GM10266 (cell line): Measurements from ENCODE around the gene ANKRD33B.
"Not testable (repeated sequence)": the region's sequence is repeated elsewhere in the genome, so short reads cannot be mapped to it uniquely, and the experiment has no call there.

Experiments
- DNase-seq: peaks from one replicate; pipeline ENCODE4 v3.0.0; 2012; ENCODE audit errors: extremely low spot score
- TF ChIP-seq, protein P1 (sequence below): IDR thresholded peaks from 2 replicates; pipeline ENCODE4 v1.5.1; 2012; ENCODE audit warnings: mild to moderate bottlenecking, low read depth; ENCODE audit not compliant: control insufficient read depth, insufficient read depth; ENCODE audit errors: missing control alignments

Gene ANKRD33B

DNA sequence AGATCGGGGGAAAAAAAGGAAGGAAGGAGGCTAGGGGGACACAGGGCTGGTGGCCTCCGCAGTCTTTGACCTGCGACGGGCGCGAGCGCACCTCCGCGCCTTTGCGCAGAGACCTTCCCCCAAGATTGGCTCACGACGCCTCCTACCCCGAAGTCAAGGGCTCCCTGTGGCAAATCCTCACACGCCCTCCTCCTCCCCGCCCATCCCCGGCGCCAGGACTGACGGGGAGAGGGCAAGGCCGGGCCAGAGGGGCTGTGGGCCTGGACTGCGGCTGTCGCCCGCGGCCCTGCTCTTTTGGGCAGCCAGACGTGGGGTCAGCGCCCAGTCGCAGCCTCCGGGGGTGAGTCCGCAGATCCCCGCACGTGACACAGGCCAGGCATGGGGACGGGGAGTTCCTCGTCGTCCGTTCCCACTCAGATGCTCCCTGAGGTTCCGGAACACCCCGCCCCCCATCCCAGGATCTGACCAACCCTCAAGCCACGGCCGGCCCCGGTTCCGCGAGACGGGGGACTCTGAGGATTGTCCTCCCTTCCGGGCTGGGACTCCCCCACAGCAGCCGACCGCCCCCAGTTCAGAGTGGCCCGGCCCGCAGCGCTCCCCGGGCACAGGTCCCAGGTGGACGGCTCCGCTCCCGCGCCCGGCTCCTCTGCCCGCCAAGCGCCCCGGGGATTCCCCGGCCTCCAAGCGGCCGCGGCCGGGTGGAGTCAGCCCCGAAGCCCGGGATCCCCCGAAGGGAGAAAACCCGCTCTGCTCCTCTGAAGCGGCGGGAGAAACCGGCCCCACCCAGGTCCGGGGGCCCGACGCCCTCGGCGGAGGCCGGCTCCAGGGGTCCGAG lies 543 bp upstream of the ANKRD33B start:
- TF ChIP-seq, protein P1, sequence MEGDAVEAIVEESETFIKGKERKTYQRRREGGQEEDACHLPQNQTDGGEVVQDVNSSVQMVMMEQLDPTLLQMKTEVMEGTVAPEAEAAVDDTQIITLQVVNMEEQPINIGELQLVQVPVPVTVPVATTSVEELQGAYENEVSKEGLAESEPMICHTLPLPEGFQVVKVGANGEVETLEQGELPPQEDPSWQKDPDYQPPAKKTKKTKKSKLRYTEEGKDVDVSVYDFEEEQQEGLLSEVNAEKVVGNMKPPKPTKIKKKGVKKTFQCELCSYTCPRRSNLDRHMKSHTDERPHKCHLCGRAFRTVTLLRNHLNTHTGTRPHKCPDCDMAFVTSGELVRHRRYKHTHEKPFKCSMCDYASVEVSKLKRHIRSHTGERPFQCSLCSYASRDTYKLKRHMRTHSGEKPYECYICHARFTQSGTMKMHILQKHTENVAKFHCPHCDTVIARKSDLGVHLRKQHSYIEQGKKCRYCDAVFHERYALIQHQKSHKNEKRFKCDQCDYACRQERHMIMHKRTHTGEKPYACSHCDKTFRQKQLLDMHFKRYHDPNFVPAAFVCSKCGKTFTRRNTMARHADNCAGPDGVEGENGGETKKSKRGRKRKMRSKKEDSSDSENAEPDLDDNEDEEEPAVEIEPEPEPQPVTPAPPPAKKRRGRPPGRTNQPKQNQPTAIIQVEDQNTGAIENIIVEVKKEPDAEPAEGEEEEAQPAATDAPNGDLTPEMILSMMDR, result no peak
- peak; percentile 81 for DNase-seq

DNA sequence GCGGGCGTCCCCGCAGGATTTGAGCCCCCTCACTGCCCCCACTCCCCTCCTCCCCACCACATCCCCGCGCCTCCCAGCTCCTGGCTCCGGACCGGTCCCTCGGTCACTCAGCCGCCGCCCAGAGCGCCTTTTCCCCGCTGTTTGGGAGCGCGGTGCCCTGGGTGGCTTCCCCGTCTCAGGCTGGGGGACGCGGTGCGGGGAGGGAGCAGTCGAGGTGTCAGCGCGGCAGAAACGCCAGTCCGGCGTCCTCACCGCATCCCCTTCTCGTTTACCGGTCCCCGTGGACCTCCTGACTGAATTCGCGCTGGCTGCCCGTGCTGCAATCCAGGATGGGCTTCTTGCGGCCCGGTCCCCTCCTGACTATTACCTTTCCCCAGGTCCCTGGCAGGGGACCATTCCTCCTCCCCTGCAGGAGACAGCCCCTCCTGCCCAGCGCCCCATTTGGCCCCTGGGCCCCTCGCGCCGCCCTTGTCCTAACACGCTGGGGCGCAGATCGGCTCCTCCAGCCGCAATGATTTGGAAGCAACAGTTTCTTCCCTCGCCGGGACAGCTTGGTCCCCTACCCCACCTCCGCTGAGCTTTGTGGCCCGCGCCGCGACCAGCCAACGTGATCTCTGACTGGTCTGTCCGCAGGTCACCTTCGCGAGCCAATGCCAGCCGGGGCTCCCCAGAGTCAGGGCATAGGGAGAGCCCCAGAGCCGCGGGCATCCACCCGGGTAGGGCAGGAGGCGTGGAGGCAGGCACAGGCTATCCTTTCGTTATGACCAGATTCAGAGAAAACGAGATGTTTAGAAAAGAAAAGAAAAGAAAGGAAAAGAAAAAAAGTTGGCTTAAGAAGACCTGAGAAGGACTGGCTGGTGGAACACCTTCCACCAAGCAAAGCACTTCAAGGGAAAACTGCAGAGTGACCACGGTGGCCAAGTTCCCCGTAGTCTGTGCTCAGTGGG lies 1.2 kb downstream of the ANKRD33B start:
- no peak for DNase-seq
- TF ChIP-seq, protein P1, result no peak

DNA sequence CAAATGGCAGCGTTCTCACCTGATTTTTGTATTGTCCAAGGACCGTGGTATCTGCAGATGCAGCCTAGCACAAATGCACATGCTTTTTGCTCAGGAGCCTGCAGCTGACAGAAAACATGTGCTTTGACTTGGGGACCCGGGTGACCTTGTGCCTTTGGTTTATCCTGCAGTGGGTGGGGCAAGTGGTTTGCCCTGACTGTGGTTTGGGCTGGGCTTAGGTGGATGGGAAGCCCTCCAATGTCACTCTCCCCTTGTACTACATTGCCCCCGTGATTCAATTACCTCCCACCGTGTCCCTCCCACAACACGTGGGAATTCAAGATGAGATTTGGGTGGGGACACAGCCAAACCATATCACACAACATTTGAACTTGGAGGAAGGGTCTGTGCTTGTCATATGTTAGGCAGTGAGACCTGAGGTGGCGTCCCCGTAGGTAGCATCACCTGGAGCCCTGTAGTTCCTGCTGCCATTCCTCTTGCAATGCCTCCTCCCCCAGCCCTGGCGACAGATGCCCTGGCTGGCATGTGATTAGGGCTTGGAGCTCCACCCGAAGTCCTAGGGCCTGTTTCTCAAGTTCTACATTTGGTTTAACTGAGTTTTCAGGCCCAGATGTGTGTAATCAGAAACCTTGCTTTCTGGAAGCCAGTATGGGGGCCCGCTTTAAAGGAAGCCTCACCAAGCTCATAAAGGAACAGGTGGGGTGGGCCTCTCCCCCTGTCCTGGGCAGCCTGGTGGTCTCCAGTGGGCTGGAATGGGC lies 2.1 kb downstream of the ANKRD33B start:
- DNase-seq, result no peak
- TF ChIP-seq, protein P1, result no peak

DNA sequence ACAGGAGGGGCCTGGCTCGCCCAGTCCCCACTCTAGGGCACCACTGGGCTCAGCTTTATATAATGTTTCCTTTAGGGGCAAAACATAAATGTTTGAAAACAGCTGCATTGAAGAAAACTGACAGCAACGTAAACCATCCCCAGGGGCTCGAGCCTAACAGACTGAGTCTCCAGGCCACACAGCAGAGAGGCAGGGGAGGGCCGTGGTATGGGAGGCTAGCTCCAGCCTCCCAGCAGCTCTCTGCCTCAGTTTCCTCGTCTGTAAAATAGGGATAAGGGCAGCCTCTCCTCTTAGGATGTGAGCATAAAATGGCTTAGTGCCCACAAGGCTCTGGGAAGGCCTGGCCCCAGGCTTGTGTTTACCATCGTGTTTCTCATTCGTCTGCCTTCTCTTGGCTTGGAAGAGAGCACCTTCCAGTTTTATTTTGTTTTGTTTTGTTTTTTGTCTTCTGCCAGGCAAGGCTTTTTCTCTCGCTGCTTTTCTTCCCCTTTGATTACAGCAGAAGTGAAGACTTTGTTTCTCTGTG lies 2.7 kb downstream of the ANKRD33B start:
- TF ChIP-seq, protein P1, result no peak

DNA sequence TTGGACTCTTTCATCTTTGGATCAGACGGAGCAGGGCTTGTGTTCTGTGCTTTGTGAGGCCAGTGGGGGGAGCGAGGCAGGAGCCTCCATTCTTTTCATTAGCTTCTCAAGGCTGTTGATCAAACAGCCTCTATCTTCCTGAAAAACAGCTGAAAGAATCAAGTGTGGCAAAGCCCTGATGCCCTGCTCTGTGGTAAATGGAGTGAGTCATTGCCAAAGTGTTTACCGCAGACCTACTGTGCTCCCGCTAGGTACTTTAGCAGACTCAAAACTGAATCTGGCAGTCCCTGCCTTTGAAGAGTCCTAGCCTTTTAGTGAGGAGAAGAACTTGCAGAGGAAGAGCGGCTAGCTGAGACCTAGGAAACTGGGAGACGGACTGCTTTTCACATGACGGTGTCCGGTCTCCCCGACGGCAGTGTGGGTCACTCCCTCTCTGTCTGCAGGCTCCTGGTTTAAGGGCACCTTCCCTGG lies 3.3 kb downstream of the ANKRD33B start:
- no peak for DNase-seq
- TF ChIP-seq, protein P1, result peak; percentile 6

More for the DNA sequence above, 2.7 kb downstream of the ANKRD33B start:
- DNase-seq, result no peak

DNA sequence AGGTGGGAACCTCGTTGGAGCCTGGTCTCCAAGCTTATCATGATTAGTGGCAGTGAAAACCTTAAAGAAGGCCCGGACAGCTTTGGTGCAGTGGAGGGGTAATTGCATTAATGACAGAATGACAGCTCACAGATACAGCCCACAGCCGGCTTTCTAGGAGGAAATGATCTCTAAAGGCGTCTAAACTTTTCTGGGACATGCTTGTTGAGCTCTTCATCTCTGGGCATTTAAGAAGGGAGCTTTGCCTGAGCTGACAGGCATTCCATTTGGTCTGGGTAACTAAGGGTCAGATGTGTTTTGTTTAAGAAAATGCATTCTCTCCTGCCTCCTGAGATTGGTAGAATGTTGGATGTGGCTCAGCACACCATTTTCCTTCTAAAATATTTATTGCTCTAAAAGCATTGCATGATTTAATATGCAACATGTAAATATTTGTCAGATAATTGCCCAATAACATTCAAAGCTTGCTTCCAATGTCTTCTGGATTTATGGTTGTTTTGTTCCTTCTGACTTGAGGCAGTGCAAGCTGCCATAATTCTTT lies 4.0 kb downstream of the ANKRD33B start:
- TF ChIP-seq, protein P1, result no peak
- no peak for DNase-seq

DNA sequence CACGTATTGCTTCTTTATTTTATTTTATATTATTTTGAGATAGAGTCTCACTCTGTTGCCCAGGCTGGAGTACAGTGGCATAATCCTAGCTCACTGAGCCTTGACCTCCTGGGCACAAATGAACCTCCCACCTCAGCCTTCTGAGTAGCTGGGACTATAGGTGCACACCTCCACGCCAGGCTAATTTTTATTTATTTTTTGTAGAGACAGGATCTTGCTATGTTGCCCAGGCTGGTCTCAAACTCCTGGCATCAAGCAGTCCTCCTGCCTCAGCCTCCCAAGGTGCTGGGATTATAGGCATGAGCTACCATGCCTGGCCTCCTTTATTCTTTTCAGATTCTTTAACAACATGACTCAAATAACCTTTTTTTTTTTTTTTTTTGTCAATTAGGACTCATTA lies 6.7 kb downstream of the ANKRD33B start:
- DNase-seq, result not testable (repeated sequence)
